Body of pancreas (tissue), 4 donors: ENCODE data around the gene MYLK. TPM values are rescaled to one million over a fixed set of nuclear protein-coding genes. Genes with fewer than 3 reads are reported as not detected.

Source experiments
- ATAC-seq: fragments of 150-250 bp; one replicate; pipeline ENCODE4 v1.9.1; 2016
- DNase-seq, 4 donors: peaks; one replicate each; pipeline ENCODE4 v3.0.0-alpha.2; 2019
- H3K27ac ChIP-seq, 4 donors: fragments of 200-600 bp; sonication (generic); 1 replicate in 3 of 4; 2 replicates in 1 of 4; pipeline versions ENCODE4 v1.5.1 to v1.6.1; 2016 to 2019; ENCODE audit warnings: mild to moderate bottlenecking in 1 of 4, mixed read lengths in 1 of 4, moderate library complexity in 1 of 4
- H3K27me3 ChIP-seq, 2 donors: fragments of 200-600 bp; sonication (generic); one replicate each; pipeline ENCODE4 v1.6.0; 2016; ENCODE audit warnings: mild to moderate bottlenecking in 1 of 2
- H3K36me3 ChIP-seq, 2 donors: fragments of 200-600 bp; sonication (generic); replicated peaks in 1 of 2; 2 replicates each; pipeline ENCODE4 v1.5.1; 2016; ENCODE audit warnings: low read depth in 2 of 2; ENCODE audit not compliant: insufficient read depth in 1 of 2
- H3K4me1 ChIP-seq: fragments of 200-600 bp; sonication (generic); one replicate; pipeline ENCODE4 v1.6.0; 2016
- H3K4me3 ChIP-seq, 2 donors: fragments of 200-600 bp; sonication (generic); 1 replicate in 1 of 2; 2 replicates in 1 of 2; pipeline ENCODE4 v1.5.1; 2016 to 2019
- H3K9me3 ChIP-seq, 3 donors: fragments of 200-600 bp; sonication (generic); 1 replicate in 2 of 3; 2 replicates in 1 of 3; pipeline ENCODE4 v1.5.1; 2016
- POLR2A ChIP-seq, 3 donors: fragments of 450-650 bp; IDR thresholded peaks; one replicate each; pipeline ENCODE4 v1.6.1; 2016; ENCODE audit warnings: antibody characterized with exemption in 3 of 3, mild to moderate bottlenecking in 2 of 3
- WGBS, 2 donors: methylation state at CpG; one replicate each; pipeline ENCODE4 v1.1.5; 2017; 5-methylcytosine and 5-hydroxymethylcytosine counted together
- intact Hi-C: fragments of 100-400 bp; cut with DNase I; formaldehyde crosslinking; loops from one replicate; pipeline ENCODE4 v1.15.1; 2023
- total RNA-seq, 2 donors: library from RNA; depleted of rRNA; stranded (reverse); fragments of >200 nt; gene quantifications; one replicate each; pipeline ENCODE4 v1.1.0, GENCODE V29; 2016
- TF ChIP-seq, protein P1 (sequence below), 7 experiments: fragments of 450-650 bp in 4 of 7; fragments of 200-600 bp in 3 of 7; sonication (generic) in 3 of 7; IDR thresholded peaks; one replicate each; pipeline ENCODE4 v1.5.1; 2016 to 2019; ENCODE audit warnings: antibody characterized with exemption in 7 of 7

The MYLK gene
- total RNA-seq, 2 donors from 2014 or later, result 7.6 to 36.6 TPM

DNA sequence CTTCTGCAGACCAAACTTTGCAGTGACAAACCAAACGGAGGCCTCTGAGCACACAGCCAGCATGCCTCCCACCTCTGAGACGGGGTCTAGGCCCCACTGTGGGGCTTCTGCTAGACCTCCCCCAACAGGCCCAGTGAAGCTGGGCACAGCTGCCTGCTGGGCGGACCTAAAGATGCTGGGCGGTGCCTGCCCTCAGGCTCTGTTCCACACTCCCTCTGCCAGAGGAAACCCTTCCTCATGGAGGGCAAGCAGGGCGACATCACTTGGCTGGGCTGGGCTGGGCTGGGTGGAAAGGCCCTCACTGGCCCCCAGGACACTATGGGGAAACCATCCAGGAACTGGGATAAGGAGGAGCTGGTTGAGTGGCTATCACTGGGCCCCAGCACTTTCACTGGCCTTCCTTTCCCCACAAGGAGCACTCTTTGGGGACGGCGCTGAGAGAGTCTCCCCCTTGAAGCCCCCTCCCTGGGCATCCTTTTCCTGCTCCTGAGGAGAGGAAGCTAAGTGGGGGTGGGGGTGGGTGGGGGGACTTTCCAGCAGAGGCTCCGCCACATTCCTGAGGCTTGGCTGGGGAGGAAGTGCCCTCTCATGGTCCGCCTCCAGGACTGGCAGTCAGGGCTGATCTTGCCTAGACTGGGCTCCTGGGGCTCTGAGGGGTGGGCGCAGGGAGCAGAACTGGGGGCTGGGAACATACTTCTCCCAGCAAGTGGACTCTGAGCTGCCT is 201.2 kb downstream of the MYLK start:
- no peak overlapping the region for H3K27ac ChIP-seq
- no peak overlapping the region for H3K4me3 ChIP-seq
- no peaks in the 10 kb centered on the region for H3K9me3 ChIP-seq
- ATAC-seq (no peak), DNase-seq (no peak)
- intact Hi-C loops, result no loop called here
- H3K4me1 ChIP-seq, result peaks cover 5% of the 10 kb centered on the region
- H3K27me3 ChIP-seq, result no peaks in the 10 kb centered on the region
- TF ChIP-seq POLR2A (IDR thresholded peaks at IDR 0.05), result no peak
- TF ChIP-seq, protein P1, sequence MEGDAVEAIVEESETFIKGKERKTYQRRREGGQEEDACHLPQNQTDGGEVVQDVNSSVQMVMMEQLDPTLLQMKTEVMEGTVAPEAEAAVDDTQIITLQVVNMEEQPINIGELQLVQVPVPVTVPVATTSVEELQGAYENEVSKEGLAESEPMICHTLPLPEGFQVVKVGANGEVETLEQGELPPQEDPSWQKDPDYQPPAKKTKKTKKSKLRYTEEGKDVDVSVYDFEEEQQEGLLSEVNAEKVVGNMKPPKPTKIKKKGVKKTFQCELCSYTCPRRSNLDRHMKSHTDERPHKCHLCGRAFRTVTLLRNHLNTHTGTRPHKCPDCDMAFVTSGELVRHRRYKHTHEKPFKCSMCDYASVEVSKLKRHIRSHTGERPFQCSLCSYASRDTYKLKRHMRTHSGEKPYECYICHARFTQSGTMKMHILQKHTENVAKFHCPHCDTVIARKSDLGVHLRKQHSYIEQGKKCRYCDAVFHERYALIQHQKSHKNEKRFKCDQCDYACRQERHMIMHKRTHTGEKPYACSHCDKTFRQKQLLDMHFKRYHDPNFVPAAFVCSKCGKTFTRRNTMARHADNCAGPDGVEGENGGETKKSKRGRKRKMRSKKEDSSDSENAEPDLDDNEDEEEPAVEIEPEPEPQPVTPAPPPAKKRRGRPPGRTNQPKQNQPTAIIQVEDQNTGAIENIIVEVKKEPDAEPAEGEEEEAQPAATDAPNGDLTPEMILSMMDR (IDR thresholded peaks at IDR 0.05), result no peak
- 50 to 96% methylated on average over 1 to 10 of the region's 10 CpGs for WGBS, 2 donors
- H3K36me3 ChIP-seq, result no peaks in the 10 kb centered on the region

DNA sequence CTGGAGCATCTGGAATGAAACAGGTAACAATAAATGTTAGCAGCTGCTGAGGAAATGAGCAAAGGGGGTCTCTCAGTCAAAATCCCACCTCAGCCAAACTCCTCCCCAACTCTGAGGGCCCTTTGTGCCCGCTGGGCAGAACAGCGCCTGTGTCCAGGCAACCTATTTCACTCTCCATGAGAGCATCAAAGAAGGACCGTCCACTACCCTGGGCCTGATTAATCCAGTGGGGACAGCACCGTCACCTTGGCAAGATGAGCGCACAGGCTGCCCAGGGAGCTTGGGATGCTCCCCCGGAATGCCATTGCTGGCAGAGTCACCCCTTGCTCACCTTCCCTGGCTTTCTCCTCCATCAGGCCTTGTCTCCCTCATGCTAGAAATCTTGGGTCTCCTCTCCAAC is 201.8 kb downstream of the MYLK start:
- Histone ChIP-seq H3K36me3 (no peaks in the 10 kb centered on the region), H3K4me3 (no peak overlapping the region), H3K27ac (no peak overlapping the region), H3K9me3 (no peaks in the 10 kb centered on the region), H3K4me1 (peaks cover 4% of the 10 kb centered on the region), H3K27me3 (no peaks in the 10 kb centered on the region)
- no peak for TF ChIP-seq POLR2A (IDR thresholded peaks at IDR 0.05)
- TF ChIP-seq, protein P1 (IDR thresholded peaks at IDR 0.05), result no peak
- intact Hi-C loops, result no loop called here
- no peak for DNase-seq
- no peak for ATAC-seq
- 92 to 100% methylated on average over 1 to 6 of the region's 6 CpGs for WGBS, 2 donors

DNA sequence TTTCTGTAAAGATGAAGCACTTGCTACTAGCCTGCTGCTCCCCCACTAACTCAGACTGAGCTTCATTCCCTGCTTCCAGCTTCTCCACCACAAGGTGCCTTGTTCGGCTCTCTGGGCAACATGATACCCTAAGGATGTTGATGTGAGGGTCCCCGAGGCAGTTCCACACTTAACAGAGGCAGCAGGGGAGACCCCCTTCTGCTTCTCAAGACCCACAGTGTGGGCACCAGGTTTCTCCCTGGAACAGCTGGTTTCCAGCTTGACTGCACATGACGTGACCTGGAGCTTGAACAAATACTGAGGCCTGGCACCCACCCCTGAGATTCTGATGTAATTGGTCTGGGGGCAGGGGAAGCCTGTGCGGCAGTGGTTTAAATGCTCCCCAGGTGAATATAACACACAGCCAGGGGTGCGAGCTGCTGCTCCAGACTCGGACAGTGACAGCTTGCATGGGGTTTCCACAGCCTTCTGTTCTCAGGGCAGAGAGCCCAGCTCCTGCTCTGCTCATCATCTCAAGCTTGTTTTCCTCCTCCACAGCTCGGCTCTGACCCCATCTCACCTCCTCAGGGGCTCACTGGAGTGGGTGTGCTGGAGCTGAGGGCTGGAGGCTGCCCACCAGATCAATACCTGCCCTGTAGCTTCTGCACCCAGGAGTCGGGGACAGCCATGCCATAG is 204.3 kb downstream of the MYLK start:
- no peaks in the 10 kb centered on the region for H3K9me3 ChIP-seq
- 45 to 65% methylated on average over 7 to 8 of the region's 8 CpGs for WGBS, 2 donors
- ATAC-seq (no peak), DNase-seq (no peak)
- intact Hi-C loops, result no loop called here
- TF ChIP-seq, protein P1 (IDR thresholded peaks at IDR 0.05), result no peak
- TF ChIP-seq POLR2A (IDR thresholded peaks at IDR 0.05), result no peak
- no peak overlapping the region for H3K27ac ChIP-seq
- H3K4me3 ChIP-seq, result no peak overlapping the region
- H3K36me3 ChIP-seq, result no peaks in the 10 kb centered on the region
- no peaks in the 10 kb centered on the region for H3K27me3 ChIP-seq
- no peaks in the 10 kb centered on the region for H3K4me1 ChIP-seq

DNA sequence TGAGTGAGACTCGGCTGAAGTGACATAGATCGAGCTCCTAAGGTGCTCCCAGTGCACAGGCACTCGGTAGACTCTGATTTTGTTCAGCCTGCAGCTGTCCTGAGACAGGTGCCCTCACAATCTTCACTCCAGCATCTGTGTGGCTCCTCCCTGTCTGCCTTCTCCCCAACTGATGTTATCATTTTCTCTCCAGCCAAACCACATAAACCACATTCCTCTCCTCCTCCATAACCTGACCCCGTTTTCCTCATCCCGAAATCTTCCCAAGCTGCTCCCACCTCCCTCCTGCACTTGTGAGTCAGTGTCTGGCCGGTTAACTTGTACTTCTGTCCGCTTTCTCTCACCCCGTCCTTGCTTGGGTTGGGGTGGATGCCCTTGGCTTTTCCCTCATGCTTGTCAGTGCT is 206.0 kb downstream of the MYLK start:
- intact Hi-C loops, result no loop called here
- DNase-seq (peak in 1 of 4 donors; percentile 37), ATAC-seq (peak; percentile 38)
- Histone ChIP-seq H3K36me3 (no peaks in the 10 kb centered on the region), H3K9me3 (no peaks in the 10 kb centered on the region), H3K4me1 (no peaks in the 10 kb centered on the region), H3K27me3 (no peaks in the 10 kb centered on the region), H3K4me3 (no peak overlapping the region), H3K27ac (no peak overlapping the region)
- TF ChIP-seq, protein P1 (IDR thresholded peaks at IDR 0.05), result no peak
- TF ChIP-seq POLR2A (IDR thresholded peaks at IDR 0.05), result no peak
- 57 to 66% methylated on average over 8 of the region's 8 CpGs for WGBS, 2 donors
